ENCODE measurements around the gene VGLL2. TPM values are rescaled to one million over a fixed set of nuclear protein-coding genes. Genes with fewer than 3 reads are reported as not detected.
A peak's percentile ranks its signal among the peaks of the same experiment; 100 is the strongest.

Gene VGLL2
- total RNA-seq, 1 donor from 2014 or later: 17.7 TPM

- H3K27me3 ChIP-seq (ENCODE audit: control insufficient read depth in 3 of 3, insufficient read depth in 3 of 3, low read length in 3 of 3): peaks cover 6 to 45% (median 15%) of the 10 kb centered on the region in 3 donors
- H3K9ac ChIP-seq (ENCODE audit: low read depth in 1 of 3, low read length in 3 of 3): peak overlapping the region; percentile 82 to 96 (median 95)
- peak overlapping the region; percentile 94 for H3K27ac ChIP-seq (ENCODE audit: low read depth, low read length)
Measured at GRCh38 chr6:117267766-117268534, 2.6 kb downstream of the VGLL2 start.

DNA sequence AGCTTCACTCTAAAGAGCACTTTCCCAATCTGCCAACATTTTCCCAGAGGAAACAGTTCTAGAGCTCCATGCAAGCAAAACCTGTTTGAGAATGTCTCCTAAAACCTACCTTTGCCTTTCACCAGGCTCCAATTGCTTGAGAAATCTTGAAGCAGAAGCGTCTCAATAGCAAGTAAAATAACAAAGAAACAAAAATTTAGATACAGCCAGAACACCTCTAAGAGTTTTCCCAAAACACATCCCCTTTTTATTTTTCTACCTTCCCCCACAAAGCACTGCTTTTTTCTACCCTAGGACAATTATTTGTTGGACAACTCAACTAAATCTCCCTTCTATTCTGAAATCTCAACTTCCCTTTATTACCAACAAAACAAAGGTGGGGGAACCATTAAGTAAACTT, 3.6 kb downstream of the VGLL2 start:
- H3K4me3 ChIP-seq (ENCODE audit: low read length in 3 of 3): peak overlapping the region in 2 of 3 donors; percentile 22 to 93
- peaks cover 6 to 40% (median 15%) of the 10 kb centered on the region in 3 donors for H3K27me3 ChIP-seq (ENCODE audit: control insufficient read depth in 3 of 3, insufficient read depth in 3 of 3, low read length in 3 of 3)
- H3K9ac ChIP-seq (ENCODE audit: low read depth in 1 of 3, low read length in 3 of 3): peak overlapping the region; percentile 74 to 96 (median 95)
- H3K9me3 ChIP-seq (ENCODE audit: control insufficient read depth in 3 of 3, low read length in 3 of 3): no peaks in the 10 kb centered on the region
- H3K36me3 ChIP-seq (ENCODE audit: control insufficient read depth in 3 of 3, insufficient read depth in 3 of 3, low read length in 3 of 3): peaks cover 0 to 2% (median 2%) of the 10 kb centered on the region in 3 donors
- H3K4me1 ChIP-seq (ENCODE audit: control insufficient read depth in 3 of 3, insufficient read depth in 3 of 3, low read length in 3 of 3): peaks cover 23 to 49% (median 29%) of the 10 kb centered on the region in 3 donors
- H3K27ac ChIP-seq (ENCODE audit: low read depth, low read length): peak overlapping the region; percentile 94

More at GRCh38 chr6:117267766-117268534, 2.6 kb downstream of the VGLL2 start:
- Histone ChIP-seq H3K4me1 (ENCODE audit: control insufficient read depth in 3 of 3, insufficient read depth in 3 of 3, low read length in 3 of 3) (peaks cover 16 to 46% (median 29%) of the 10 kb centered on the region in 3 donors), H3K36me3 (ENCODE audit: control insufficient read depth in 3 of 3, insufficient read depth in 3 of 3, low read length in 3 of 3) (peaks cover 0 to 2% (median 2%) of the 10 kb centered on the region in 3 donors), H3K9me3 (ENCODE audit: control insufficient read depth in 3 of 3, low read length in 3 of 3) (no peaks in the 10 kb centered on the region), H3K4me3 (ENCODE audit: low read length in 3 of 3) (peak overlapping the region; percentile 90 to 93 (median 92))

DNA sequence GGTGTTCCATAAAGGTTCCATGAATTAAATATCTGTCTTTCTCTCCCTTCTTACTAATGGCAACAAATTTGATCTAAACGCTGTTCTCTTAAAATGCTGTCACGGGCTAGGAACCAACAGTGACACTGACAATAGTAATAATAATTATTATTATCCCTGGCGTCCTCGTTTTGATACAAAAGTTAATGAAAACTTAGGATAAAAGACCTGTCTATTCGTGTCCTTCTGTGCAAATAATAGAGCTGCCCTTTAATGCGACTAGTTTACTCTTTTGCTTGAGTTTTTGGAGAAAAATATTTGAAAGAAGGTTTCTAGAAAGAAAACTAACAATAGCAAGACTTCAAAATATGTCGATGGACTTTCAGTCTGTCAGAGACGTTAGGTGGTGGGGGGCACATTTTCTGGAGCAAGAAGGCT, 4.3 kb downstream of the VGLL2 start:
- H3K9me3 ChIP-seq (ENCODE audit: control insufficient read depth in 3 of 3, low read length in 3 of 3): no peaks in the 10 kb centered on the region

GRCh38 chr6:117270055-117270842, 4.9 kb downstream of the VGLL2 start:
- Histone ChIP-seq H3K4me1 (ENCODE audit: control insufficient read depth in 3 of 3, insufficient read depth in 3 of 3, low read length in 3 of 3) (peaks cover 27 to 54% (median 35%) of the 10 kb centered on the region in 3 donors), H3K4me3 (ENCODE audit: low read length in 3 of 3) (peak overlapping the region; percentile 48 to 93 (median 59)), H3K27me3 (ENCODE audit: control insufficient read depth in 3 of 3, insufficient read depth in 3 of 3, low read length in 3 of 3) (peaks cover 2 to 36% (median 7%) of the 10 kb centered on the region in 3 donors), H3K27ac (ENCODE audit: low read depth, low read length) (peak overlapping the region; percentile 94), H3K9me3 (ENCODE audit: control insufficient read depth in 3 of 3, low read length in 3 of 3) (no peaks in the 10 kb centered on the region), H3K36me3 (ENCODE audit: control insufficient read depth in 3 of 3, insufficient read depth in 3 of 3, low read length in 3 of 3) (peaks cover 0 to 2% (median 2%) of the 10 kb centered on the region in 3 donors), H3K9ac (ENCODE audit: low read depth in 1 of 3, low read length in 3 of 3) (peak overlapping the region; percentile 74 to 96 (median 80))

More for the DNA sequence above, 4.3 kb downstream of the VGLL2 start:
- Histone ChIP-seq H3K4me1 (ENCODE audit: control insufficient read depth in 3 of 3, insufficient read depth in 3 of 3, low read length in 3 of 3) (peaks cover 29 to 54% (median 29%) of the 10 kb centered on the region in 3 donors), H3K36me3 (ENCODE audit: control insufficient read depth in 3 of 3, insufficient read depth in 3 of 3, low read length in 3 of 3) (peaks cover 0 to 2% (median 2%) of the 10 kb centered on the region in 3 donors), H3K27me3 (ENCODE audit: control insufficient read depth in 3 of 3, insufficient read depth in 3 of 3, low read length in 3 of 3) (peaks cover 3 to 38% (median 10%) of the 10 kb centered on the region in 3 donors), H3K4me3 (ENCODE audit: low read length in 3 of 3) (peak overlapping the region; percentile 48 to 93 (median 59)), H3K9ac (ENCODE audit: low read depth in 1 of 3, low read length in 3 of 3) (peak overlapping the region; percentile 74 to 96 (median 80)), H3K27ac (ENCODE audit: low read depth, low read length) (peak overlapping the region; percentile 94)

- Histone ChIP-seq H3K4me1 (ENCODE audit: control insufficient read depth in 3 of 3, insufficient read depth in 3 of 3, low read length in 3 of 3) (peaks cover 28 to 54% (median 40%) of the 10 kb centered on the region in 3 donors), H3K4me3 (ENCODE audit: low read length in 3 of 3) (peak overlapping the region; percentile 54 to 93 (median 63)), H3K27ac (ENCODE audit: low read depth, low read length) (peak overlapping the region; percentile 94), H3K9me3 (ENCODE audit: control insufficient read depth in 3 of 3, low read length in 3 of 3) (no peaks in the 10 kb centered on the region), H3K36me3 (ENCODE audit: control insufficient read depth in 3 of 3, insufficient read depth in 3 of 3, low read length in 3 of 3) (peaks cover 0 to 2% (median 2%) of the 10 kb centered on the region in 3 donors), H3K9ac (ENCODE audit: low read depth in 1 of 3, low read length in 3 of 3) (peak overlapping the region; percentile 70 to 80 (median 70)), H3K27me3 (ENCODE audit: control insufficient read depth in 3 of 3, insufficient read depth in 3 of 3, low read length in 3 of 3) (peaks cover 0 to 33% (median 4%) of the 10 kb centered on the region in 3 donors)
Measured at GRCh38 chr6:117270843-117271507, 5.6 kb downstream of the VGLL2 start.

- Histone ChIP-seq H3K9ac (ENCODE audit: low read depth in 1 of 3, low read length in 3 of 3) (peak overlapping the region in 2 of 3 donors; percentile 36 to 63), H3K4me1 (ENCODE audit: control insufficient read depth in 3 of 3, insufficient read depth in 3 of 3, low read length in 3 of 3) (peaks cover 31 to 53% (median 40%) of the 10 kb centered on the region in 3 donors), H3K36me3 (ENCODE audit: control insufficient read depth in 3 of 3, insufficient read depth in 3 of 3, low read length in 3 of 3) (peaks cover 0 to 2% (median 0%) of the 10 kb centered on the region in 3 donors), H3K9me3 (ENCODE audit: control insufficient read depth in 3 of 3, low read length in 3 of 3) (no peaks in the 10 kb centered on the region), H3K4me3 (ENCODE audit: low read length in 3 of 3) (peak overlapping the region; percentile 34 to 49 (median 45)), H3K27me3 (ENCODE audit: control insufficient read depth in 3 of 3, insufficient read depth in 3 of 3, low read length in 3 of 3) (peaks cover 0 to 22% (median 0%) of the 10 kb centered on the region in 3 donors), H3K27ac (ENCODE audit: low read depth, low read length) (peak overlapping the region; percentile 59)
Measured at GRCh38 chr6:117272032-117272866, 6.9 kb downstream of the VGLL2 start.

- Histone ChIP-seq H3K9ac (ENCODE audit: low read depth in 1 of 3, low read length in 3 of 3) (peak overlapping the region in 1 of 3 donors; percentile 9), H3K4me1 (ENCODE audit: control insufficient read depth in 3 of 3, insufficient read depth in 3 of 3, low read length in 3 of 3) (peaks cover 31 to 48% (median 40%) of the 10 kb centered on the region in 3 donors), H3K27me3 (ENCODE audit: control insufficient read depth in 3 of 3, insufficient read depth in 3 of 3, low read length in 3 of 3) (peaks cover 0 to 17% (median 0%) of the 10 kb centered on the region in 3 donors), H3K27ac (ENCODE audit: low read depth, low read length) (peak overlapping the region; percentile 59), H3K36me3 (ENCODE audit: control insufficient read depth in 3 of 3, insufficient read depth in 3 of 3, low read length in 3 of 3) (peaks cover 0 to 2% (median 0%) of the 10 kb centered on the region in 3 donors), H3K4me3 (ENCODE audit: low read length in 3 of 3) (peak overlapping the region in 1 of 3 donors; percentile 45), H3K9me3 (ENCODE audit: control insufficient read depth in 3 of 3, low read length in 3 of 3) (no peaks in the 10 kb centered on the region)
Measured at GRCh38 chr6:117272891-117273290, 7.5 kb downstream of the VGLL2 start.

DNA sequence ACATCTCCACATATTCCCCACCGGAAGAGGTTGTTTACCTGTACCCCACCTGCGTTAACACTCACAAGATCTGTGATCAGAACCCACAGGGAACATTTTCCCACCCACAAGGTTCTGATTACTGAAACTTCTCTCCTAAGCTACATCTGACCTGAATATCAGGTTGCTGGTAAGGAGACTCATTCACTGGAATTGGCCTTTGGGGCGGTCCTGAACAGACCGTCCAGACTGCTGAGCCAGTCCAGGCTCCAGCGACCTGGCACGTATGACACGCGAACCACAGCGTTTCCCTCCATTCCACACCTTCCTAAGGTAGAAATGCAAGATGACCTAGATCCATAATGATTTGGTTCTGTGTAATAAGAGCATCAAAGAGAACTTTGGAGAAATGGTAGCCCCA, 9.8 kb downstream of the VGLL2 start:
- peak overlapping the region in 2 of 3 donors; percentile 28 to 35 for H3K4me3 ChIP-seq (ENCODE audit: low read length in 3 of 3)
- no peaks in the 10 kb centered on the region for H3K36me3 ChIP-seq (ENCODE audit: control insufficient read depth in 3 of 3, insufficient read depth in 3 of 3, low read length in 3 of 3)
- peak overlapping the region; percentile 81 for H3K27ac ChIP-seq (ENCODE audit: low read depth, low read length)
- H3K9me3 ChIP-seq (ENCODE audit: control insufficient read depth in 3 of 3, low read length in 3 of 3): no peaks in the 10 kb centered on the region
- H3K4me1 ChIP-seq (ENCODE audit: control insufficient read depth in 3 of 3, insufficient read depth in 3 of 3, low read length in 3 of 3): peaks cover 17 to 34% (median 31%) of the 10 kb centered on the region in 3 donors
- H3K27me3 ChIP-seq (ENCODE audit: control insufficient read depth in 3 of 3, insufficient read depth in 3 of 3, low read length in 3 of 3): peaks cover 0 to 5% (median 0%) of the 10 kb centered on the region in 3 donors
- H3K9ac ChIP-seq (ENCODE audit: low read depth in 1 of 3, low read length in 3 of 3): peak overlapping the region in 2 of 3 donors; percentile 47 to 52

Measured in skeletal muscle tissue (tissue), 4 donors.